Adrenal gland (tissue), 5 donors: Measurements from ENCODE around the gene CD300E.

Experiments
- POLR2A ChIP-seq, 2 donors: fragments of 450-650 bp; IDR thresholded peaks; one replicate each; pipeline ENCODE4 v1.6.1; 2017; ENCODE audit warnings: antibody characterized with exemption in 2 of 2, mild to moderate bottlenecking in 2 of 2, moderate library complexity in 1 of 2
- TF ChIP-seq, protein P1 (sequence below), 6 experiments: fragments of 450-650 bp in 4 of 6; fragments of 200-600 bp in 2 of 6; sonication (generic) in 1 of 6; IDR thresholded peaks; 1 replicate in 5 of 6; 2 replicates in 1 of 6; pipeline versions ENCODE4 v1.5.1 to v1.8.0; 2016 to 2021; ENCODE audit warnings: antibody characterized with exemption in 6 of 6, mild to moderate bottlenecking in 2 of 6, moderate library complexity in 1 of 6
- donor health status: DM: no; HTN: no; CAD: no.

DNA sequence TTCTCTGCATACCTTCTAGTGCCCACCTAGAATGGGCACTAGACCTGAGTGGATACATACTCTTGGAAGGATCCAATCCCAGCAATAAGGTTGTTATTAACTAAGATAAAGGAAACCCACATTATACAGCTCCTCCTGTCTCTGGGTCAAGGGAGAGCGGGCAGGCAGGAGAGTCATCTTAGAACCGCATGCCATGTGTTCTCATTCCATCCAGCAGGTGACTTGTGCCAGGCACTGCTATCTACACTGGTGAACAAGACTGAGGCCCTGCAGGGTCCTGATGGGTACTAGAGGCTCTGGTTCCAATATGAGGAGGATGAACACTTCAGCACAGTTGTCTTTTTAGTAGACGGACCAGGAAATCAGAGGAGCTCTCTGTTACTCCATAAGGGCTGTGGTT is 50.4 kb downstream of the CD300E start:
- TF ChIP-seq POLR2A (IDR thresholded peaks at IDR 0.05): no peak
- TF ChIP-seq, protein P1, sequence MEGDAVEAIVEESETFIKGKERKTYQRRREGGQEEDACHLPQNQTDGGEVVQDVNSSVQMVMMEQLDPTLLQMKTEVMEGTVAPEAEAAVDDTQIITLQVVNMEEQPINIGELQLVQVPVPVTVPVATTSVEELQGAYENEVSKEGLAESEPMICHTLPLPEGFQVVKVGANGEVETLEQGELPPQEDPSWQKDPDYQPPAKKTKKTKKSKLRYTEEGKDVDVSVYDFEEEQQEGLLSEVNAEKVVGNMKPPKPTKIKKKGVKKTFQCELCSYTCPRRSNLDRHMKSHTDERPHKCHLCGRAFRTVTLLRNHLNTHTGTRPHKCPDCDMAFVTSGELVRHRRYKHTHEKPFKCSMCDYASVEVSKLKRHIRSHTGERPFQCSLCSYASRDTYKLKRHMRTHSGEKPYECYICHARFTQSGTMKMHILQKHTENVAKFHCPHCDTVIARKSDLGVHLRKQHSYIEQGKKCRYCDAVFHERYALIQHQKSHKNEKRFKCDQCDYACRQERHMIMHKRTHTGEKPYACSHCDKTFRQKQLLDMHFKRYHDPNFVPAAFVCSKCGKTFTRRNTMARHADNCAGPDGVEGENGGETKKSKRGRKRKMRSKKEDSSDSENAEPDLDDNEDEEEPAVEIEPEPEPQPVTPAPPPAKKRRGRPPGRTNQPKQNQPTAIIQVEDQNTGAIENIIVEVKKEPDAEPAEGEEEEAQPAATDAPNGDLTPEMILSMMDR (IDR thresholded peaks at IDR 0.05): no peak
